Measurements from ENCODE around the gene KATNIP.

DNA sequence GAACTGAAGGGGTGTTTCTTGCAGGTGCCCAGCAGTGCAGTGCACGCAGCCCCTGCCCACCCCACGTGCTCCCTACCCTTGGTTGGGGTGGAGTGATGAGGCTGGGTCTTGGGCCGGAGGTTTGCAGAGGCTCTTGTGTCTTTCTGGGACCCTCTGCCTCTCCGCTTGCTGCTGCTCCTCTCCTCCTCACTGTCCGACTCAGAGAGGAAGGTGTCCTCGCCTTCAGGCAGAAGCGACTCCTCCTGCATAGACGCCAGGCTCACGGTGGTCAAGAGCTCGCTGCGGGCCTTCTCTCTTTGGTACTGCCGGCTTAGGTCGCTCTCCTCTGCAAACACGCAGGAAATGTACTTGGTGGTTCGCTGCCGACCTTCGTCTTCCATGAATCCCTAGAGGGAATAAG lies 43.2 kb upstream of the KATNIP start:
- TF ChIP-seq, protein P1, sequence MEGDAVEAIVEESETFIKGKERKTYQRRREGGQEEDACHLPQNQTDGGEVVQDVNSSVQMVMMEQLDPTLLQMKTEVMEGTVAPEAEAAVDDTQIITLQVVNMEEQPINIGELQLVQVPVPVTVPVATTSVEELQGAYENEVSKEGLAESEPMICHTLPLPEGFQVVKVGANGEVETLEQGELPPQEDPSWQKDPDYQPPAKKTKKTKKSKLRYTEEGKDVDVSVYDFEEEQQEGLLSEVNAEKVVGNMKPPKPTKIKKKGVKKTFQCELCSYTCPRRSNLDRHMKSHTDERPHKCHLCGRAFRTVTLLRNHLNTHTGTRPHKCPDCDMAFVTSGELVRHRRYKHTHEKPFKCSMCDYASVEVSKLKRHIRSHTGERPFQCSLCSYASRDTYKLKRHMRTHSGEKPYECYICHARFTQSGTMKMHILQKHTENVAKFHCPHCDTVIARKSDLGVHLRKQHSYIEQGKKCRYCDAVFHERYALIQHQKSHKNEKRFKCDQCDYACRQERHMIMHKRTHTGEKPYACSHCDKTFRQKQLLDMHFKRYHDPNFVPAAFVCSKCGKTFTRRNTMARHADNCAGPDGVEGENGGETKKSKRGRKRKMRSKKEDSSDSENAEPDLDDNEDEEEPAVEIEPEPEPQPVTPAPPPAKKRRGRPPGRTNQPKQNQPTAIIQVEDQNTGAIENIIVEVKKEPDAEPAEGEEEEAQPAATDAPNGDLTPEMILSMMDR (IDR thresholded peaks at IDR 0.05): no peak
- TF ChIP-seq POLR2A (IDR thresholded peaks at IDR 0.05): no peak

Data from Peyer's patch (tissue), 4 donors.